Neural cell (in vitro differentiated cells): Measurements from ENCODE around the gene SPRR2D. TPM values are rescaled to one million over a fixed set of nuclear protein-coding genes. Genes with fewer than 3 reads are reported as not detected.

Experiments used
- H2AFZ ChIP-seq: fragments of 200-600, 300-800 bp; sonication (generic), shearing (Covaris generic); 2 replicates; pipeline ENCODE4 v1.6.0; 2014; ENCODE audit warnings: low read depth, mild to moderate bottlenecking, antibody characterized with exemption, low read length, moderate library complexity
- H3F3A ChIP-seq: fragments of 200-600 bp; shearing (Covaris generic); 2 replicates; pipeline ENCODE4 v1.6.1; 2016; ENCODE audit warnings: mild to moderate bottlenecking, moderate library complexity, mixed read lengths, antibody characterized with exemption, low read length; ENCODE audit not compliant: insufficient read depth, poor library complexity, severe bottlenecking
- H3K27ac ChIP-seq: fragments of 200-600, 300-800 bp; sonication (generic), shearing (Covaris generic); 2 replicates; pipeline ENCODE4 v1.5.1; 2014; ENCODE audit warnings: mild to moderate bottlenecking, low read length, moderate library complexity
- H3K27me3 ChIP-seq: fragments of 300-800, 200-600 bp; sonication (generic), shearing (Covaris generic); 2 replicates; pipeline ENCODE4 v1.6.0; 2014; ENCODE audit warnings: mild to moderate bottlenecking, low read depth, low read length, moderate library complexity; ENCODE audit not compliant: insufficient read depth
- H3K36me3 ChIP-seq: fragments of 300-800, 200-600 bp; sonication (generic), shearing (Covaris generic); 2 replicates; pipeline ENCODE4 v1.5.1; 2014; ENCODE audit warnings: mild to moderate bottlenecking, antibody characterized with exemption, low read length, moderate library complexity; ENCODE audit not compliant: insufficient read depth
- H3K4me2 ChIP-seq: fragments of 300-800, 200-600 bp; sonication (generic), shearing (Covaris generic); 2 replicates; pipeline ENCODE4 v1.6.0; 2014; ENCODE audit warnings: mild to moderate bottlenecking, low read length
- H3K4me3 ChIP-seq: fragments of 300-800, 200-600 bp; sonication (generic), shearing (Covaris generic); 2 replicates; pipeline ENCODE4 v1.5.1; 2014; ENCODE audit warnings: mild to moderate bottlenecking, low read length, moderate library complexity
- H3K79me2 ChIP-seq: fragments of 200-600 bp; shearing (Covaris generic); replicated peaks from 2 replicates; pipeline ENCODE4 v1.6.0; 2014; ENCODE audit warnings: mild to moderate bottlenecking, low read length, moderate library complexity; ENCODE audit not compliant: insufficient read depth
- H3K9ac ChIP-seq: fragments of 300-800, 200-600 bp; sonication (generic), shearing (Covaris generic); 2 replicates; pipeline ENCODE4 v1.6.1; 2016; ENCODE audit warnings: mild to moderate bottlenecking, low read length, mixed read lengths
- H3K9me2 ChIP-seq: fragments of 200-600 bp; shearing (Covaris generic); 2 replicates; pipeline ENCODE4 v1.6.1; 2016; ENCODE audit warnings: mild to moderate bottlenecking, low read length, mixed read lengths; ENCODE audit not compliant: insufficient read depth
- H3K9me3 ChIP-seq: fragments of 200-600, 300-800 bp; sonication (generic), shearing (Covaris generic); 2 replicates; pipeline ENCODE4 v1.6.1; 2016; ENCODE audit warnings: mild to moderate bottlenecking, mixed run types, low read length, moderate library complexity, mixed read lengths
- H4K20me1 ChIP-seq: fragments of 200-600 bp; shearing (Covaris generic); 2 replicates; pipeline ENCODE4 v1.6.1; 2016; ENCODE audit warnings: mild to moderate bottlenecking, mixed run types; ENCODE audit not compliant: insufficient read depth
- CTCF ChIP-seq: fragments of 450-650 bp; IDR thresholded peaks from 2 replicates; pipeline ENCODE4 v1.5.1; 2014; ENCODE audit warnings: antibody characterized with exemption, mild to moderate bottlenecking, moderate library complexity; ENCODE audit not compliant: poor library complexity, severe bottlenecking
- EP300 ChIP-seq: fragments of 450-650 bp; conservative IDR thresholded peaks from 2 replicates; pipeline ENCODE4 v1.6.1; 2014; ENCODE audit warnings: antibody characterized with exemption, mild to moderate bottlenecking, moderate library complexity; ENCODE audit not compliant: poor library complexity, severe bottlenecking
- EZH2 ChIP-seq: fragments of 200-600, 300-800 bp; shearing (Covaris generic), sonication (generic); IDR thresholded peaks from 2 replicates; pipeline ENCODE4 v1.6.1; 2014; ENCODE audit warnings: antibody characterized with exemption, low read length, borderline replicate concordance, mild to moderate bottlenecking; ENCODE audit not compliant: insufficient read depth, poor library complexity, severe bottlenecking
- MXI1 ChIP-seq: fragments of 450-650 bp; conservative IDR thresholded peaks from 2 replicates; pipeline ENCODE4 v1.6.1; 2014; ENCODE audit warnings: antibody characterized with exemption, mild to moderate bottlenecking; ENCODE audit not compliant: poor library complexity, severe bottlenecking
- POLR2AphosphoS5 ChIP-seq: IDR thresholded peaks from 2 replicates; pipeline ENCODE4 v1.6.1; 2012
- RAD21 ChIP-seq: fragments of 450-650 bp; conservative IDR thresholded peaks from 2 replicates; pipeline ENCODE4 v1.6.1; 2014; ENCODE audit warnings: antibody characterized with exemption, mild to moderate bottlenecking, moderate library complexity
- REST ChIP-seq: IDR thresholded peaks from 2 replicates; pipeline ENCODE4 v1.6.1; 2012; ENCODE audit warnings: borderline replicate concordance
- SMC3 ChIP-seq: fragments of 450-650 bp; conservative IDR thresholded peaks from 2 replicates; pipeline ENCODE4 v1.6.1; 2014; ENCODE audit warnings: antibody characterized with exemption, mild to moderate bottlenecking, moderate library complexity; ENCODE audit not compliant: poor library complexity
- TAF1 ChIP-seq: IDR thresholded peaks from 2 replicates; pipeline ENCODE4 v1.6.1; 2012; ENCODE audit warnings: low read depth
- polyA plus RNA-seq: library from polyadenylated mRNA; depleted of rRNA; stranded (reverse); fragments of >200 nt; gene quantifications from 2 replicates; pipeline ENCODE4 v1.2.3, GENCODE V29; 2014

SPRR2D gene
- polyA plus RNA-seq, 1 donor from 2014 or later = not detected

DNA sequence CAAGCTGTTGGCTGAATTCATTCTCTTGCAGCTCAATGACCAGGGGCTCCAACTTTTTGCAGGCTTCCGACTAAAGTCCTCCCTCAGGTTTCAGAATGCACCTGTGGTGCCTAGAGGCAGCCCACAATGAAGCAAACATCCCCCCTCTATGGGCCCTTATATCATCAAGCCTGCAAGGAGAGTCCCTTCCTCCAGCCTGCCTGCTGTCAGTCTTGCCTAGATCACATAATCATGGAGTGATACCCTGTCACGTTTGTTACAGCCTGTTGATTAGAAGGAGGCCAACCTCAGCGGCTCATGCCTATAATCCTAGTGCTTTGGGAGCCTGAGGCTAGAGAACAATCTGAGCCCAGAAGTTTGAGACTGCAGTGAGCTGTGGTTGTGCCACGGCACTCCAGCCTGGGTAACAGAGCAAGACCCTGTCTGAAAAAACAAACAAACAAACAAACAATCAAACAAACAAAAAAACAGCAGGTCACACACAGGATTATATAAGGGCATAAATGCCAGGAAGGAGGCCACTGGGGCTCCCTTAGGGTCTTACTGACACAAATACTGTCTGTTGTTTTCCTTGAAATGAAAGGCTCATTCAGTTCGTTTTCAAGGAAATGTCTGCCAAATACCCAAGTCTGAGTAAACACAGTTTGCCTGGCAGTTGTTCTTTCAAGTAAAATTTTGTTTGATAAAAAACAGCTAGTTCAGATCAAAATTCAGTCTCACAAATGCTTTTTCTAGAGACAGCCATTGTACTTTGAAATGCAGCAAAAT lies 44.1 kb downstream of the SPRR2D start:
- Histone ChIP-seq H3K4me2 (no peak overlapping the region), H3K9ac (no peak overlapping the region), H3K79me2 (no peaks in the 10 kb centered on the region), H2AFZ (no peak overlapping the region), H3K4me3 (no peak overlapping the region), H3K27ac (no peak overlapping the region), H3F3A (no peaks in the 10 kb centered on the region), H3K9me2 (no peaks in the 10 kb centered on the region), H3K27me3 (no peaks in the 10 kb centered on the region), H4K20me1 (no peaks in the 10 kb centered on the region), H3K36me3 (no peaks in the 10 kb centered on the region), H3K9me3 (no peaks in the 10 kb centered on the region)
- TF ChIP-seq TAF1 (no peak), CTCF (no peak), EP300 (no peak), SMC3 (no peak), MXI1 (no peak), POLR2AphosphoS5 (no peak), EZH2 (no peak), RAD21 (no peak), REST (no peak)

DNA sequence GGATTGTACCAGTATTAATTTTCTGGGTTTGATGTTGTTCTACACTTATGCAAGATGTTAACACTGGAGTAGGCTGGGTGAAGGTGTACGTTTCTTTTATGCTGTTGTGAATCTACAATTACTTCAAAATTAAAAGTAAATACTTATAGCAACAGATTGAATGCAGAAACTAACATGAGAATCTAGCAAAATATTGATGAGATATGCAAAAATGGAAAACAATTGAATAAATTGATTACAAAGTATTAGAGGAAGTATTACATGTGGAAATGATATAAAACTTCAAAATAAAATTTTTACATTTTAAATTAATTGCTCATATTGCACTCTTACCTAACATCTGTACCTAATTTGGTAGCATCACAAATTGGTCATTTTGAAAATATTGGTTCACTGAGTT lies 45.1 kb downstream of the SPRR2D start:
- Histone ChIP-seq H3K9me3 (no peaks in the 10 kb centered on the region), H3K27ac (no peak overlapping the region), H3K4me2 (no peak overlapping the region), H3K4me3 (no peak overlapping the region), H3K9me2 (no peaks in the 10 kb centered on the region), H2AFZ (no peak overlapping the region), H3F3A (no peaks in the 10 kb centered on the region), H3K79me2 (no peaks in the 10 kb centered on the region), H3K27me3 (no peaks in the 10 kb centered on the region), H4K20me1 (no peaks in the 10 kb centered on the region), H3K9ac (no peak overlapping the region), H3K36me3 (no peaks in the 10 kb centered on the region)
- TF ChIP-seq CTCF (no peak), REST (no peak), POLR2AphosphoS5 (no peak), EZH2 (no peak), EP300 (no peak), MXI1 (no peak), SMC3 (no peak), RAD21 (no peak), TAF1 (no peak)
